SK-N-DZ (cell line): ENCODE measurements around the gene NR4A1.
A peak's percentile ranks its signal among the peaks of the same experiment; 100 is the strongest.

ENCODE experiments used
- DNase-seq: peaks from one replicate; pipeline ENCODE4 v3.0.0-alpha.2; 2015; ENCODE audit warnings: low spot score

The NR4A1 gene

GRCh38 chr12:52058631-52059361, 7.6 kb downstream of the NR4A1 start:
- DNase-seq: no peak

- no peak for DNase-seq
Observed at GRCh38 chr12:52059582-52060497, 8.6 kb downstream of the NR4A1 start.

- DNase-seq: no peak
Observed at GRCh38 chr12:52060498-52061177, 9.4 kb downstream of the NR4A1 start.

GRCh38 chr12:52061470-52062166, 10.4 kb downstream of the NR4A1 start:
- DNase-seq: no peak

GRCh38 chr12:52062167-52063081, 11.2 kb downstream of the NR4A1 start:
- no peak for DNase-seq

GRCh38 chr12:52063082-52063924, 12.1 kb downstream of the NR4A1 start:
- no peak for DNase-seq

- no peak for DNase-seq
Observed at GRCh38 chr12:52063981-52064649, 12.9 kb downstream of the NR4A1 start.

- no peak for DNase-seq
Observed at GRCh38 chr12:52066346-52067080, 15.3 kb downstream of the NR4A1 start.

- DNase-seq: no peak
Observed at GRCh38 chr12:52067081-52067374, 15.8 kb downstream of the NR4A1 start.

- peak; percentile 97 for DNase-seq
Observed at GRCh38 chr12:52069327-52070184, 18.3 kb downstream of the NR4A1 start, which contains the start of gene ATG101. Gene ATG101 (plus strand): TSS chr12:52069978. CDS start chr12:52073651, 3,673 bp downstream.

GRCh38 chr12:52070185-52070925, 19.1 kb downstream of the NR4A1 start:
- DNase-seq: no peak

- no peak for DNase-seq
Observed at GRCh38 chr12:52073531-52074381, 22.5 kb downstream of the NR4A1 start.

- DNase-seq: no peak
Observed at GRCh38 chr12:52074971-52075724, 23.9 kb downstream of the NR4A1 start.

- no peak for DNase-seq
Observed at GRCh38 chr12:52076811-52077210, 25.6 kb downstream of the NR4A1 start.

GRCh38 chr12:52078276-52078675, 27.0 kb downstream of the NR4A1 start:
- DNase-seq: no peak
